Measurements from ENCODE around the gene EDA2R. TPM values are rescaled to one million over a fixed set of nuclear protein-coding genes. Genes with fewer than 3 reads are reported as not detected.

EDA2R gene
- total RNA-seq, 1 donor from 2014 or later = 14.2 TPM

GRCh38 chrX:66634272-66634671 is 4.6 kb downstream of the EDA2R start:
- Histone ChIP-seq H3K27me3 (ENCODE audit: control insufficient read depth, insufficient read depth, low read length) (no peaks in the 10 kb centered on the region), H3K4me3 (ENCODE audit: low read depth, low read length) (no peak overlapping the region), H3K36me3 (ENCODE audit: control insufficient read depth, insufficient read depth, low read length) (no peaks in the 10 kb centered on the region)
- no peak for DNase-seq (ENCODE audit: low read depth)
- no peak for TF ChIP-seq CTCF (IDR thresholded peaks at IDR 0.05; ENCODE audit: insufficient read depth, low read length, poor library complexity, severe bottlenecking)

- TF ChIP-seq CTCF (IDR thresholded peaks at IDR 0.05; ENCODE audit: insufficient read depth, low read length, poor library complexity, severe bottlenecking) = no peak
- no peak for DNase-seq (ENCODE audit: low read depth)
- Histone ChIP-seq H3K4me3 (ENCODE audit: low read depth, low read length) (no peak overlapping the region), H3K27me3 (ENCODE audit: control insufficient read depth, insufficient read depth, low read length) (no peaks in the 10 kb centered on the region), H3K36me3 (ENCODE audit: control insufficient read depth, insufficient read depth, low read length) (no peaks in the 10 kb centered on the region)
Measured at GRCh38 chrX:66633541-66633940, 5.3 kb downstream of the EDA2R start.

GRCh38 chrX:66632981-66633380 is 5.9 kb downstream of the EDA2R start:
- Histone ChIP-seq H3K27me3 (ENCODE audit: control insufficient read depth, insufficient read depth, low read length) (no peaks in the 10 kb centered on the region), H3K36me3 (ENCODE audit: control insufficient read depth, insufficient read depth, low read length) (no peaks in the 10 kb centered on the region), H3K4me3 (ENCODE audit: low read depth, low read length) (no peak overlapping the region)
- no peak for TF ChIP-seq CTCF (IDR thresholded peaks at IDR 0.05; ENCODE audit: insufficient read depth, low read length, poor library complexity, severe bottlenecking)
- no peak for DNase-seq (ENCODE audit: low read depth)

- no peak overlapping the region for H3K4me3 ChIP-seq (ENCODE audit: low read depth, low read length)
- H3K36me3 ChIP-seq (ENCODE audit: control insufficient read depth, insufficient read depth, low read length) = no peaks in the 10 kb centered on the region
- no peak for DNase-seq (ENCODE audit: low read depth)
- no peaks in the 10 kb centered on the region for H3K27me3 ChIP-seq (ENCODE audit: control insufficient read depth, insufficient read depth, low read length)
- no peak for TF ChIP-seq CTCF (IDR thresholded peaks at IDR 0.05; ENCODE audit: insufficient read depth, low read length, poor library complexity, severe bottlenecking)
Measured at GRCh38 chrX:66632473-66632872, 6.4 kb downstream of the EDA2R start.

GRCh38 chrX:66625525-66625924 is 13.4 kb downstream of the EDA2R start:
- H3K27me3 ChIP-seq (ENCODE audit: control insufficient read depth, insufficient read depth, low read length) = no peaks in the 10 kb centered on the region
- DNase-seq (ENCODE audit: low read depth) = no peak
- no peak for TF ChIP-seq CTCF (IDR thresholded peaks at IDR 0.05; ENCODE audit: insufficient read depth, low read length, poor library complexity, severe bottlenecking)
- no peak overlapping the region for H3K4me3 ChIP-seq (ENCODE audit: low read depth, low read length)
- no peaks in the 10 kb centered on the region for H3K36me3 ChIP-seq (ENCODE audit: control insufficient read depth, insufficient read depth, low read length)

GRCh38 chrX:66622209-66622608 is 16.7 kb downstream of the EDA2R start:
- no peak for TF ChIP-seq CTCF (IDR thresholded peaks at IDR 0.05; ENCODE audit: insufficient read depth, low read length, poor library complexity, severe bottlenecking)
- no peak for DNase-seq (ENCODE audit: low read depth)

More at GRCh38 chrX:66622209-66622608, 16.7 kb downstream of the EDA2R start:
- no peaks in the 10 kb centered on the region for H3K36me3 ChIP-seq (ENCODE audit: control insufficient read depth, insufficient read depth, low read length)
- no peak overlapping the region for H3K4me3 ChIP-seq (ENCODE audit: low read depth, low read length)
- H3K27me3 ChIP-seq (ENCODE audit: control insufficient read depth, insufficient read depth, low read length) = no peaks in the 10 kb centered on the region
